Measurements from ENCODE around the gene ADIG.

ADIG gene

DNA sequence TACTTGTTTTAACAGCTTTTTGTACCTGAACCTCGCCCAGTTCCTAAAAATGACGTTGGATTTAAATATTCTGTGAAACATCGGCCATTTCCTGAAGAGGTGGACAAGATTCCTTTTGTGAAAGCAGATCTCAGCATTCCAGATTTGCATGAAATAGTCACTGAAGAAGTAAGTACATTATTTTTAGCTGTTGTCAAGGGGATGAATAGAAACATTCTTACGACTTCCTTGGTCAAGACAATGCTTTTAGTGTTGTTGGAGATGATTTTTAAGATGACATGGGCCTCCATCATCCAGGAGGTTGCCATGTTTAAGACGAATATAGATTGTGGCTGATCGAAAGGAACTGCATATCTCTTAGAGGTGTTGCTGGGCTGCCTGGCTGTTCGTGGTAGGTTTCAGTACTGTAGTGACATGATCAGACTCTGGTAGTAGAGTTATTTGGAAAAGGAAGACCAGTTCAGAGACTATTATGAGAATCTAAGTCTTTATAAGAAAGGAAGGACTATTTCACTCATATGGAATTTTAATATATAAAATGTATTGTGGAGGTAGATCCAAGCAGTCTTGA, 29.9 kb upstream of the ADIG start:
- no peaks in the 10 kb centered on the region for H3K9me3 ChIP-seq (ENCODE audit: control insufficient read depth in 1 of 2, low read length in 2 of 2)
- H3K4me3 ChIP-seq (ENCODE audit: low read depth in 1 of 2, low read length in 2 of 2) = no peak overlapping the region
- H3K27ac ChIP-seq (ENCODE audit: low read length) = no peak overlapping the region
- H3K27me3 ChIP-seq (ENCODE audit: low read depth, low read length) = no peaks in the 10 kb centered on the region
- no peaks in the 10 kb centered on the region for H3K4me1 ChIP-seq (ENCODE audit: control insufficient read depth in 1 of 2, insufficient read depth in 2 of 2, low read length in 2 of 2)
- peaks cover 63 to 82% of the 10 kb centered on the region in 2 donors for H3K36me3 ChIP-seq (ENCODE audit: control insufficient read depth in 1 of 2, insufficient read depth in 2 of 2, low read length in 2 of 2)

DNA sequence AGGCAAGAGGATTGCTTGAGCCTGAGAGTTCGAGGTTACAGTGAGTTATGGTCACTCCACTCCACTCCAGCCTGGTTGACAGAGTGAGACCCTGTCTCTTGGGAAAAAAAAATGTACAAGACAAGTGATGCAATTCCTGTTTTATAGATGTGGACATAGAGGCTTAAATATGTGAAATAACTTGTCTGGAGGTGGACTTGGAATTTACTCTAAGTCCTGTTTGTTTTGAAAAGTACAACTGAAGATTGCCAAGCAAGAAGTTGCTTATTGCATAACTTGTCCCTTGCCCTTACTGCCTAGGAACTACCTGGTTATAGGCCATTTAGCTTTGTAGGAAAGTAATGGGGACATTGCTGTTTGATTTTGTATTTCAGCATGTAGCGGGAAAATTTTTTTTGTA, 26.0 kb upstream of the ADIG start:
- no peaks in the 10 kb centered on the region for H3K9me3 ChIP-seq (ENCODE audit: control insufficient read depth in 1 of 2, low read length in 2 of 2)
- H3K27ac ChIP-seq (ENCODE audit: low read length) = no peak overlapping the region
- no peaks in the 10 kb centered on the region for H3K27me3 ChIP-seq (ENCODE audit: low read depth, low read length)
- H3K4me3 ChIP-seq (ENCODE audit: low read depth in 1 of 2, low read length in 2 of 2) = no peak overlapping the region
- H3K36me3 ChIP-seq (ENCODE audit: control insufficient read depth in 1 of 2, insufficient read depth in 2 of 2, low read length in 2 of 2) = peaks cover 62 to 81% of the 10 kb centered on the region in 2 donors
- H3K4me1 ChIP-seq (ENCODE audit: control insufficient read depth in 1 of 2, insufficient read depth in 2 of 2, low read length in 2 of 2) = no peaks in the 10 kb centered on the region

DNA sequence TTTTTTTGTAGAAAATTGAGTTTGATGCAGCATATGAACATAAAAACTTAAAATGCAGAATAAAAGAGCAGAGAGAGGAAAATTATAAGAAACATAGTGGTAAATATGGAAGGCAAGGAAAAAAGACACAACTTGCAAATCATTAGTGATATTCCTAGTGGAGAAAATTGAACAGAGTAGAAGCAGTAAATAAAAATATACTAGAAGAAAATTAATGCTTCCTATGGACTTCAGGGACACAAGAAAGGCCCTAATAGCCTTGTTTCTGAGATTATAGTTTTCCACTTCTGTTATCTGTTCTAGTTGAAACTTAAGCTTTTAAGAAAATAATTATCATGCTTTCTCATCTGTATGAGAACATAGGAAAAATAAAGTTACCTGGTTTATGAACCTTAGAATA, 25.6 kb upstream of the ADIG start:
- peaks cover 66 to 83% of the 10 kb centered on the region in 2 donors for H3K36me3 ChIP-seq (ENCODE audit: control insufficient read depth in 1 of 2, insufficient read depth in 2 of 2, low read length in 2 of 2)
- no peaks in the 10 kb centered on the region for H3K4me1 ChIP-seq (ENCODE audit: control insufficient read depth in 1 of 2, insufficient read depth in 2 of 2, low read length in 2 of 2)
- H3K9me3 ChIP-seq (ENCODE audit: control insufficient read depth in 1 of 2, low read length in 2 of 2) = no peaks in the 10 kb centered on the region
- H3K27ac ChIP-seq (ENCODE audit: low read length) = no peak overlapping the region
- no peaks in the 10 kb centered on the region for H3K27me3 ChIP-seq (ENCODE audit: low read depth, low read length)
- H3K4me3 ChIP-seq (ENCODE audit: low read depth in 1 of 2, low read length in 2 of 2) = no peak overlapping the region

DNA sequence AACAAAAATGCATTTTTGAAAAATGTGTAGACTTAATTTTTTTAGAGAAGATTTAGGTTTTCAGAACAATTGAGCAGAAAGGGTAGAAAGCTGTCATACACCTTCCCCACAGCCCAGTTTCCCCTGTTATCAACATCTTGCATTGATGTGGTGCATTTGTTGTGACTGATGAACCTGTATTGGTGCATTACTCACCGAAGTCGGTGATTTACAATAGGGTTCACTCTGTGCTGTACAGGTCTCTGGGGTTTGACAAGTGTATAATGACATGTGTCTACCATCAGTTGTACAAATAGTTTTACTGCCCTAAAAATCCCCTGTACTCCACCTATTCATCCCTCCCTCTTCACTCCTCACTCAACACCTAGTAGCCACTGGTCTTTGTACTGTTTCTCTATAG, 23.8 kb upstream of the ADIG start:
- no peaks in the 10 kb centered on the region for H3K27me3 ChIP-seq (ENCODE audit: low read depth, low read length)
- no peaks in the 10 kb centered on the region for H3K4me1 ChIP-seq (ENCODE audit: control insufficient read depth in 1 of 2, insufficient read depth in 2 of 2, low read length in 2 of 2)
- no peak overlapping the region for H3K27ac ChIP-seq (ENCODE audit: low read length)
- H3K4me3 ChIP-seq (ENCODE audit: low read depth in 1 of 2, low read length in 2 of 2) = no peak overlapping the region
- no peaks in the 10 kb centered on the region for H3K9me3 ChIP-seq (ENCODE audit: control insufficient read depth in 1 of 2, low read length in 2 of 2)
- H3K36me3 ChIP-seq (ENCODE audit: control insufficient read depth in 1 of 2, insufficient read depth in 2 of 2, low read length in 2 of 2) = peaks cover 59 to 82% of the 10 kb centered on the region in 2 donors

DNA sequence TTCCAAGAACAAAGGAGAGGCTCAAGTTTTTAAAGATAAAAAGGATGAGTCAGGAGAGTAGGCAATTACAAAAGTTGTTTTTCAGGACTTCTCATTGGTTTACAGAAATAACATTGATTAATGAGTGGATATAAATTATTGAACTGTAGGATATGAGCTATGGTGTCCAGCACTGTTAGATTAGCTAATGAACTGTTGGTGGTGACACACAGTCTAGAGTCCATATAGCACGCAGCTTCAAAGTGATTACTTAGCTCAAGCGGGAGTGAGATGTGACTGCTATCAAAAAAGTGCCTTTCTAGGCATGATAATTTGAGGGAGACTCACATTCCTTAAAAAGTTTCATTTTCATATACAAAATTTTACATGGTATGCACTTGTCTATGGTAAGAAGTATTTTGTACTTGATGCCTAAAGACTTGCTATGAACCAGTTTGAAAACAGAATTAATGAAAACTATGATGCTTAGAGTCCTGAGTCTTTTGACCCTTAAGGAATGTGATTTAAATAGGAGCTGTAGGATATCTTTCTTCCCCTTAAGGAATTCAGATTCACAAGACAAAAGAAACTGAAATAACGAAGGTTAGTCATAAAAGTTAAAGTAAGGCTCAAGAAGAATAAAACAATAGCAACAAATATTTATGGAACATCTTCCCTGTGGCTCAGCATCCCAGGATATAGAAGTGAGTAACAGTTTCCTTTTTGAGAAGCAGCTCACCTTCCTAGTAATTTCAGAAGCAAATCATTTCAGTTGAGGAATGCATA, 22.2 kb upstream of the ADIG start:
- Histone ChIP-seq H3K36me3 (ENCODE audit: control insufficient read depth in 1 of 2, insufficient read depth in 2 of 2, low read length in 2 of 2) (peaks cover 52 to 79% of the 10 kb centered on the region in 2 donors), H3K4me3 (ENCODE audit: low read depth in 1 of 2, low read length in 2 of 2) (no peak overlapping the region), H3K27me3 (ENCODE audit: low read depth, low read length) (no peaks in the 10 kb centered on the region), H3K9me3 (ENCODE audit: control insufficient read depth in 1 of 2, low read length in 2 of 2) (no peaks in the 10 kb centered on the region), H3K4me1 (ENCODE audit: control insufficient read depth in 1 of 2, insufficient read depth in 2 of 2, low read length in 2 of 2) (no peaks in the 10 kb centered on the region), H3K27ac (ENCODE audit: low read length) (no peak overlapping the region)

DNA sequence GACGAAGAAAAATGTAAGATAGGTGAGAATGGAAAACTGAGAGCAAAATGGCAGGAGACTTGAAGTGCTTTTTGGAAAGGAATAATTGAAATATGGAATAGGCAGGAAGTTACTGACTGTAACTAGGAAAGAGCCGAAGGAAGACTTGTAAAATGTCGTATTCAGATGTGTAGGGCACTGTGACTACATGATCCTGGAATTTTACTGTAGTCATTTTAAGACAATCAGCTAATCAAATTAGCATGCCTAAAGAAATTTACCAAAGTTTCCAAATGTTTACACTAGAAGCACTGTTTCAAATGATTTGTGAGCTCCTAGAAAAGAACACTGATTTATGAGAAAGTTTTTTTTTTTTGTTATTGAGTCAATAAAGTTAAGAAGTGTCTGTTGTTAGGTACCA, 21.2 kb upstream of the ADIG start:
- no peaks in the 10 kb centered on the region for H3K4me1 ChIP-seq (ENCODE audit: control insufficient read depth in 1 of 2, insufficient read depth in 2 of 2, low read length in 2 of 2)
- no peaks in the 10 kb centered on the region for H3K9me3 ChIP-seq (ENCODE audit: control insufficient read depth in 1 of 2, low read length in 2 of 2)
- H3K36me3 ChIP-seq (ENCODE audit: control insufficient read depth in 1 of 2, insufficient read depth in 2 of 2, low read length in 2 of 2) = peaks cover 44 to 78% of the 10 kb centered on the region in 2 donors
- no peak overlapping the region for H3K4me3 ChIP-seq (ENCODE audit: low read depth in 1 of 2, low read length in 2 of 2)
- H3K27ac ChIP-seq (ENCODE audit: low read length) = no peak overlapping the region
- H3K27me3 ChIP-seq (ENCODE audit: low read depth, low read length) = no peaks in the 10 kb centered on the region

DNA sequence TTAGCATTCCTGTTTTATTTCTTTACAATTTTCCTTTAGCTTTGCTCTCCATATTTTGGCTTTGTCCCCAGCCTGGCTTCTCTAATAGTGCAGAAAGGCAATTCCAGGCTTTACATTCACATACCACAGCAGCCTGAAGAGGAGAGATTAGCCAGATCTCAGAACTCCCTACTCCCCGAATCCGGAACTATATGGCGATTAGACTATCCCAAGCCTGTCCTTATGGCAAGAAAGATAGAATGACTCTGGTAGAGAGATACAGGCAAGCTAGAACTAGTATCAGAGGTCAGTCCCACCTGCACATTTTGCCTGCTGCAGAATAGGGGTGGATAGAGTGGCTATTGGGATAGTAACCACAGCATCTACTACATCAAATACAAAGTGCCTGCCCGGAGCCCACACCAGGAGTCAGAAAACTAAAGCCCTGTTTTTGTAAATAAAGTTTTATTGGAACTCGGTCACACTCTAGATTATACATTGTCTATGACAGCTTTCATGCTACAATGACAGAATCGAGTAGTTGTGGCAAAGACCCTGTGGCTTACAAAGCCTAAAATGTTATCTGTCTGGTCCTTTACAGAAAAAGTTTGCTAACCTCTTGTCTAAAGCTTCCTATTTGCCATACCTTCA, 17.1 kb upstream of the ADIG start:
- Histone ChIP-seq H3K9me3 (ENCODE audit: control insufficient read depth in 1 of 2, low read length in 2 of 2) (no peaks in the 10 kb centered on the region), H3K4me1 (ENCODE audit: control insufficient read depth in 1 of 2, insufficient read depth in 2 of 2, low read length in 2 of 2) (no peaks in the 10 kb centered on the region), H3K27ac (ENCODE audit: low read length) (no peak overlapping the region), H3K27me3 (ENCODE audit: low read depth, low read length) (no peaks in the 10 kb centered on the region), H3K36me3 (ENCODE audit: control insufficient read depth in 1 of 2, insufficient read depth in 2 of 2, low read length in 2 of 2) (peaks cover 40 to 77% of the 10 kb centered on the region in 2 donors), H3K4me3 (ENCODE audit: low read depth in 1 of 2, low read length in 2 of 2) (no peak overlapping the region)

DNA sequence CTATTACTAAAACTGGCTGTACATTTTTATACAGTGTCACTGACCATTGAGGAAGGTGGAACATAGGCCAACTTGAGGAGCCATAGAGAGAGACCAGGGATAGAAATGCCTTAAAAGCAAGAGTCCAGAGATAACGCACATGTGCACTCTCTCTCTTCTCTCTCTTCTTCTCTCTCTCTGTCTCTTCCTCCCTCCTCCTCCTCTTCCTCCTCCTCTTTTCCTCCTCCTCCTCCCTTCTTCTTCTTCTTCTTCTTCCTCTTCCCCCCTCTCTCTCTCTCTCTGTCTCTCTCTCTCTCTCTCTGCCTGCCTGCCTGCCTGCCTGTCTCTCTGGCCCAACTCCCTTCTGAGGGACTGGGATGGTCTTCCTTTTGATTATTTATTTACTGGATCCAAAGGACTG, 16.3 kb upstream of the ADIG start:
- Histone ChIP-seq H3K36me3 (ENCODE audit: control insufficient read depth in 1 of 2, insufficient read depth in 2 of 2, low read length in 2 of 2) (peaks cover 42 to 77% of the 10 kb centered on the region in 2 donors), H3K9me3 (ENCODE audit: control insufficient read depth in 1 of 2, low read length in 2 of 2) (no peaks in the 10 kb centered on the region), H3K27me3 (ENCODE audit: low read depth, low read length) (no peaks in the 10 kb centered on the region), H3K27ac (ENCODE audit: low read length) (no peak overlapping the region), H3K4me1 (ENCODE audit: control insufficient read depth in 1 of 2, insufficient read depth in 2 of 2, low read length in 2 of 2) (no peaks in the 10 kb centered on the region), H3K4me3 (ENCODE audit: low read depth in 1 of 2, low read length in 2 of 2) (no peak overlapping the region)

DNA sequence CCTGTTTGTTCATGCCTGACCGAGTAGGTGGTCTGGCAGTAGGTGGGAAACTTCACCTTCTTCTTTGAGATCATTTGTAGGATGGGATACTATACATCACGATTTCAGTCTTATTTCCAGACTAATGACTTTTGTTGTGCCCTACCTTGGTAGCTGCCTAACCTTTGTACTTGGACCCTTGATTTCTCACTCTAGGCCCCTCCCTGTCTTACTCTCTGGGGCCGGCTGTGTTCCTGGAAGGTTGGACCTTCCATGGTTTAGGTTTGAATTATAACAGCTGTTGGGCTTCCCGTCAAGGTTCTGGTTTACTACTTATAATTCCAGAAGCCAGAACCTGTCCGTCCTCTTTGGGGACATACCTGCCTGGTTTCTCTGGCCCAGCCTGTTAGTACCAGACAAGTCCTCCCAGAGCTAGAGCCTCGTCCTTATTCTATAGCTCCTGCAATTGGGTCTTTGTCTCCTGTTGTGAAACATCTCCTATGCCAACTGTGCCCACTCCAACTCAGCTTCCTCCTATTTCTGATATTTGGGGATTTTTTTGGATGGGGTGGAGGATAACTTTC, 14.9 kb upstream of the ADIG start:
- Histone ChIP-seq H3K27me3 (ENCODE audit: low read depth, low read length) (no peaks in the 10 kb centered on the region), H3K9me3 (ENCODE audit: control insufficient read depth in 1 of 2, low read length in 2 of 2) (no peaks in the 10 kb centered on the region), H3K27ac (ENCODE audit: low read length) (no peak overlapping the region), H3K36me3 (ENCODE audit: control insufficient read depth in 1 of 2, insufficient read depth in 2 of 2, low read length in 2 of 2) (peaks cover 42 to 69% of the 10 kb centered on the region in 2 donors), H3K4me1 (ENCODE audit: control insufficient read depth in 1 of 2, insufficient read depth in 2 of 2, low read length in 2 of 2) (no peaks in the 10 kb centered on the region), H3K4me3 (ENCODE audit: low read depth in 1 of 2, low read length in 2 of 2) (no peak overlapping the region)

DNA sequence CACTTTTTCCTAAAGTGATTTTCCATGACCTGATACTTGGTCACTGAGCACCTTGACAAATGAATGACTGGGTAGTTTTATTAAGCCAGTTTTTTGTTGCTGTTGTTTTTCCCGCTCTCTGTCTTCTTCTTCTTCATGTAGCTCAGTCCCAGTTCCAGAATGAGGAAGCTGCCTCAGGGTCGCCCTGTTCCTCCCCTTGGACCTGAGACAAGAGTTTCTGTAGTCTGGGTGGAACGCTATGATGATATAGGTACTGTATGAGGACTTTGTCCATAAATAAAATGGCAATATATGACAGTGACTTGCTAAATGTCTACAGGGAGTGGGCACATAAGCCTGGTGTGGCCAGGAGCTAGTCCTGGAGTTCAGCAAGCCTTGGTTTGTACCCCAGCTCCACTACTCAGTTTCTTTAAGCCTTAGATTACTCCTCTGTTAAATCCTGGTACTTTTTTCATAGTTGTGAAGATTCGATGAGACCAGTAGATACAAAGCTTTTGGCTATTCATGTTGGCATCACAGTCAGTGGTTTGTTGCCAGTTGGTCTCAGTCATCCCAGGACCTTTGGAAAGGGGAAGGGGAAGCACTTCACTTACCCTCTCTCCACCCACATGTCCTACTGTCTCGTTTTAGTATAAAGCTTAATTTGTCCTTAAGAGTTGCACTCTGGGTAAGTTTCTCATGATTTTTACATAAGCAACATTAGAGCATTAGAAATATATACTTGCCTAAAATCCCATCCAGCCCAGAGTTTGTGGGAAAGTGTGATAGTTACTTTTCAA, 11.1 kb upstream of the ADIG start:
- H3K9me3 ChIP-seq (ENCODE audit: control insufficient read depth in 1 of 2, low read length in 2 of 2) = no peaks in the 10 kb centered on the region
- no peak overlapping the region for H3K27ac ChIP-seq (ENCODE audit: low read length)
- peaks cover 53 to 61% of the 10 kb centered on the region in 2 donors for H3K36me3 ChIP-seq (ENCODE audit: control insufficient read depth in 1 of 2, insufficient read depth in 2 of 2, low read length in 2 of 2)
- no peaks in the 10 kb centered on the region for H3K4me1 ChIP-seq (ENCODE audit: control insufficient read depth in 1 of 2, insufficient read depth in 2 of 2, low read length in 2 of 2)
- H3K4me3 ChIP-seq (ENCODE audit: low read depth in 1 of 2, low read length in 2 of 2) = no peak overlapping the region
- H3K27me3 ChIP-seq (ENCODE audit: low read depth, low read length) = no peaks in the 10 kb centered on the region

DNA sequence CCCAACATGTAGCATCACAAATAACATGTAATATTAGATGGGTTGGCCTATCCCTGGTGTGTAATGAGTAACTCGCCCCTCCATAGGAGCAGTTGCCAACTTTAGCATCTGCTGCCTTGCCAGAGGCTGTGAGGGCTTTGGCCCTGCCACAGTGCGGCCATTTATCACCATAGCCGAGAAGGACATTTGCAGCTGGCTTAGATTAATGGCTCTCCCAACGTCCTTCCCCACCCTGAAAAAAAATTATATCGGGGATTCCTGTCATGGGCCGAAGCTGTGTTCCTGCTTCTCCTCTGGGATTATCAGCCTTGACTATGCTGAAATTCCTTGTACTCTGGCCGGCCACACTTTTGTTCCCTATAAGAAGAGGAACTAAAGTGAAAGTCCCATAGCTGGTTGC, 7.6 kb upstream of the ADIG start:
- Histone ChIP-seq H3K27ac (ENCODE audit: low read length) (no peak overlapping the region), H3K9me3 (ENCODE audit: control insufficient read depth in 1 of 2, low read length in 2 of 2) (no peaks in the 10 kb centered on the region), H3K36me3 (ENCODE audit: control insufficient read depth in 1 of 2, insufficient read depth in 2 of 2, low read length in 2 of 2) (peaks cover 54 to 66% of the 10 kb centered on the region in 2 donors)

More for the DNA sequence above, 7.6 kb upstream of the ADIG start:
- H3K4me3 ChIP-seq (ENCODE audit: low read depth in 1 of 2, low read length in 2 of 2) = no peak overlapping the region
- no peaks in the 10 kb centered on the region for H3K27me3 ChIP-seq (ENCODE audit: low read depth, low read length)
- no peaks in the 10 kb centered on the region for H3K4me1 ChIP-seq (ENCODE audit: control insufficient read depth in 1 of 2, insufficient read depth in 2 of 2, low read length in 2 of 2)

Measured in muscle layer of duodenum (tissue), 2 donors.